NT2/D1 (cell line): ENCODE data around the gene CEP170.
"Not testable (repeated sequence)": the region's sequence is repeated elsewhere in the genome, so short reads cannot be mapped to it uniquely, and the experiment has no call there.

ENCODE experiments used
- SUZ12 ChIP-seq: IDR thresholded peaks from 2 replicates; pipeline ENCODE4 v1.6.1; 2011; ENCODE audit not compliant: insufficient read length, insufficient read depth; ENCODE audit errors: extremely low read depth
- YY1 ChIP-seq: IDR thresholded peaks from 2 replicates; pipeline ENCODE4 v1.6.1; 2011; ENCODE audit not compliant: insufficient read length, insufficient read depth
- ZNF274 ChIP-seq: IDR thresholded peaks from 2 replicates; pipeline ENCODE4 v1.6.1; 2011; ENCODE audit warnings: mild to moderate bottlenecking, low read depth, low read length

DNA sequence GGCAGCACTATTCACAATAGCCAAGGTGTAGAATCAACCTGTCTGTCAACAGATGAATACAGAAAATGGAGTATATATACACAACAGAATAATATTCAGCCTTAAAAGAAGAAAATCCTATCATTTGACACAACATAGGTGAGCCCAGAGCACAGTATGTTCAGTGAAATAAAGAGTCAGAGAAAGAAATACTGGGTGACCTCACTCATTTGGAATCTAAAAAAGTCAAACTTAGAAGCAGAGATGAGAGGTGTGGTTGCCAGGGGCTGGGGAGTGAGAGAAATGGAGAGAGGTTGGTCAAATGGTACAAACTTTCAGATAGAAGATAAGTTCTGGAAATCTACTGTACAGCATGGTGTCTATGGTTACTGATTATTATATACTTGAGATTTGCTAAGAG is 150.0 kb downstream of the CEP170 start:
- TF ChIP-seq ZNF274, SUZ12, YY1: not testable (repeated sequence)
